NCI-H82 (cell line): ENCODE measurements around the gene EEF2KMT.
"Not testable (repeated sequence)": the region's sequence is repeated elsewhere in the genome, so short reads cannot be mapped to it uniquely, and the experiment has no call there.

Experiments
- DNase-seq: peaks from one replicate; lab custom pipeline; 2025; lab: John Stamatoyannopoulos, UW

EEF2KMT gene

GRCh38 chr16:5070431-5071186 lies 27.0 kb downstream of the EEF2KMT start:
- no peak for DNase-seq

GRCh38 chr16:5069854-5070253 lies 27.7 kb downstream of the EEF2KMT start:
- no peak for DNase-seq

- no peak for DNase-seq
These were observed 28.5 kb downstream of the EEF2KMT start for GRCh38 chr16:5069048-5069447.

- no peak for DNase-seq
These were observed 31.1 kb downstream of the EEF2KMT start for GRCh38 chr16:5066511-5066910.

- DNase-seq: no peak
These were observed 31.8 kb downstream of the EEF2KMT start, which contains the start of gene C16orf89 for GRCh38 chr16:5065813-5066212. C16orf89 (minus strand) TSS chr16:5065956; CDS start chr16:5065908, 48 bp downstream.

DNA sequence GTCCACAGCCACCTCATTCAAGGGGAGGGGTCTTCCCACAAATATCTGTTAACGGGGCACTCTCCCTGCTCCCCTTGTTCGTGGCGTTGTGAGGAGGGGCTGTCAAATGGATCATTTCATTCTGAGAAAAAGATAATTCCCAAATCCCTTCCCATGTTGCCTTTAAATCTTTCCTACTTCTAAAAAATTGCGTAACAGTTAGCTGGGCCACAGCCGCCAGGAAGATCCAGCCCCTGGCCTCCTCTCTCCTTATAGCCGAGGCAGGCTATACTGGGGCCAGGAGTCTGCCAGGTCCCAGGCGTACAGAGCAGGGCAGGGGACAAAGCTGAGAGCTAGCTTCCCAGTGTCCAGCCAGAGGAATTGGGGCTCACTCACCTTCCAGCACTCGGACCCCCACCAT lies 32.3 kb downstream of the EEF2KMT start:
- no peak for DNase-seq

- DNase-seq: no peak
These were observed 32.7 kb downstream of the EEF2KMT start for GRCh38 chr16:5064915-5065314.

DNA sequence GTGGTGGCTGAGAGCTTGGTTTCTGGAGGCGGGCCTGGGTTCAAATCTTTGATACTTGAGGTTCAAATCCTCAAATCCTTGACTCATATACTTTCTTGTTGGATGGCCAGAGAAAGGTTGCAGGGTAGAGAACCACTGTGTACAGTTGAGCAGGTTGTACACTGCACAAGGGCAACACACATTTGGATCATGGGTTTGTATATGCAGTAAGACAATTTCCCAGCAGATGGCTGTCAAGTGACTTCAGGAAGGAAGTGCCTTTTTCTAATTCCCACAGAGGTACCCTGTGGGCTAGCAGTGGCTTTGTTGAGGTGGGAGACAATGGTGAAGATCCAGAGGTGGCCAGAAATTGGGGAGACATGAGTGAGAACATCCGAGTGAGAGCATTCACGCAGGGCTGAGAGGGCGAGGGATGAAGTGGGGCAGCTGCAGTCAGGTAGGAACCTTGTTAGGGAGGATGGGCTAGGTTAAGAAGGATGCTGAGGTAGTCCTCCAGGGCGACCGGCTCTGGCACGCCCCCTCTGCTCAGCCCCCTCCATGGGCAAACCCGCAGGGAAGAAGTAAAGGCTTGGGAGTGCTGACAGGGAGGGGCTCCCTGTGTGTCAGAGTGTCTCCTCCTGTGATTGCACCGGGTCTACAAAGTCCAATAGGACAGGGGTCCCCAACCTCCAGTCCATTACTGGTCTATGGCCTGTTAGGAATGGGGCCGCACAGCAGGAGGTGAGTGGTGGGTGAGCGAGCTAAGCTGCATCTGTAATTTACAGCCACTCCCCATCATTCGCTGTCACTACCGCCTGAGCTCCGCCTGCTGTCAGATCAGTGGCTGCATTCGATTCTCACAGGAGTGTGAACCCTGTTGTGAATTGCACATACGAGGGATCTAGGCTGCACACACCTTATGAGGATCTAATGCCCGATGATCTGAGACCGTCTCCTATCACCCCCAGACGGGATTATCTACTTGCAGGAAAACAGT lies 34.5 kb downstream of the EEF2KMT start:
- DNase-seq: peak; percentile 28

DNA sequence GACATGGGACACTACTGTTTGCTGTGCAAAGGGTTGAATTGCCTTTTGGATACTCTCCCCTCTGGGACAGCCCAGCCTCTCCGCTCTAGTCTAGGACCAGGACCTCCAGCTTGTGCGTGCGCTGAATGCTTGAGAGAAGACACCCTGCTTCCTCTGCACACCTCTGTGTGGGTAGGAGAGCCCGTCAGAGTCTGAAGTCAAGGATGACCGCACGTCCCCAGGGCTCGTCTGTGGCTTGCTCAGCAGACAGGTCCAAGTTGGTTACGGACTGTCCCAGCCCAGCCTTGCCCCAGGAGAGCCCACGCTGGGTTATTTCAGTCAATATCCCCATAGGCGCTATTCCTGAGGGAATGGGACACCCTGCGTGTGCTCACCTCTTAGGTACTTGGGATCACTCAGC lies 35.5 kb downstream of the EEF2KMT start:
- DNase-seq: no peak

DNA sequence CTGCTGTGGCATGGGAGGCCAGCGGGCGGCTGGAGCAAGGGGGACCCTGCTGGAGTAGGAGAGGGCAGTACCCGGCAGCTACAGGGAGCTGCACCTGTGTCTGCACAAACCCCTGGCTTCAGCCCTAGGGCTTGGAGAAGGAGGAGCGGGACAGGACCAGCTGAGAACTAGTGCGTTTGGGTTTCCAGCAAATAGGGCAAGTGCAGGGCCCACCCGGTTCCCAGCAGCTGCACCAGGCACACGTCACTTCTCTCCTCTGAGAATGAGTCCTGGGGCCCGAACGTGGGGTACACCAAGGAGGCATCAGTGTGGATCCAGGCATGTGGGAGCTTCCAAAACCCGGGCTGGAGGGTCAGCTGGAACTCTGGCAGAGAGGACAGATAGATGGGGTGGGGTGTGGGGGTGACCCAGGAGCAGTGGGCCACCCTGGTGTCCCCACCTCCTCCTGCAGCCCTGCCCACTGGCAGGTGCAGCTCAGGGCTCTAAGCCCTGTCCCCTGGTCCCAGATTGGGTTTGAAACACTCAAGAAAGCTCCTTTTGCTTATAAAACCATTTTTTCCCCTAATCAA lies 37.4 kb downstream of the EEF2KMT start:
- no peak for DNase-seq

DNA sequence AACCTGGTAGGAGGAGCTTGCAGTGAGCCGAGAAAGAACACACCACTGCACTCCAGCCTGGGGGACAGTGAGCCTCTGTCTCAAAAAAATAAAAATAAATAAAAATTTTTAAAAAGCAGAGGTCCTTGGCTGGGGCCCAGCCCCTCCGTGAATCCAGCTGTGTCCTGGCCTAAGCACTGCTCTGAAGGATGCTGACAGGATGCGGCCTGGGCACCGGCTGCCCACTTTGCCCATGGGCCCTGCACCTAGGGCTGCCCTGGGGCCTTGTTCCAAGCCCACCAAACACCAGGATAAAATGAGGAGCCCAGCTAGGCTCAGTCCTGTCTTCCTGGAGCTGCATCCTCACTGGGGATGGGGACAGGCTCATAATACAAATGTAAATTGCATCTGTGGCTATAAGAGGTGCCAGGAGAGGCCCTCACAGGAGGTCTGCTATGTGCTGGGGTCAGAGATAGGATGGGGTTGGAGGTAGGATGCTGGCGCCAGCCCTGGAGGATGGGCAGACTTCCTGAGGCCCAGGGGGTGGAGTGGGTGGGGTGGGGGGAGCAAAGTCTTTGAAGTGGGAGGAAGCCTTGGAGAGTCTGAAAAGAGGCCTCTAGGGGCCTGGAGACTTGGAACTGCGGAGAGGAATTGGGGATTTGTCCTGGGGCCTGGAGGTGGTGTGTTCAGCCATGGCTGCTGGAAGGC lies 38.1 kb downstream of the EEF2KMT start:
- no peak for DNase-seq

- peak; percentile 45 for DNase-seq
These were observed 39.1 kb downstream of the EEF2KMT start for GRCh38 chr16:5058476-5058875.

- peak; percentile 75 for DNase-seq
These were observed 41.2 kb downstream of the EEF2KMT start for GRCh38 chr16:5056352-5056751.

DNA sequence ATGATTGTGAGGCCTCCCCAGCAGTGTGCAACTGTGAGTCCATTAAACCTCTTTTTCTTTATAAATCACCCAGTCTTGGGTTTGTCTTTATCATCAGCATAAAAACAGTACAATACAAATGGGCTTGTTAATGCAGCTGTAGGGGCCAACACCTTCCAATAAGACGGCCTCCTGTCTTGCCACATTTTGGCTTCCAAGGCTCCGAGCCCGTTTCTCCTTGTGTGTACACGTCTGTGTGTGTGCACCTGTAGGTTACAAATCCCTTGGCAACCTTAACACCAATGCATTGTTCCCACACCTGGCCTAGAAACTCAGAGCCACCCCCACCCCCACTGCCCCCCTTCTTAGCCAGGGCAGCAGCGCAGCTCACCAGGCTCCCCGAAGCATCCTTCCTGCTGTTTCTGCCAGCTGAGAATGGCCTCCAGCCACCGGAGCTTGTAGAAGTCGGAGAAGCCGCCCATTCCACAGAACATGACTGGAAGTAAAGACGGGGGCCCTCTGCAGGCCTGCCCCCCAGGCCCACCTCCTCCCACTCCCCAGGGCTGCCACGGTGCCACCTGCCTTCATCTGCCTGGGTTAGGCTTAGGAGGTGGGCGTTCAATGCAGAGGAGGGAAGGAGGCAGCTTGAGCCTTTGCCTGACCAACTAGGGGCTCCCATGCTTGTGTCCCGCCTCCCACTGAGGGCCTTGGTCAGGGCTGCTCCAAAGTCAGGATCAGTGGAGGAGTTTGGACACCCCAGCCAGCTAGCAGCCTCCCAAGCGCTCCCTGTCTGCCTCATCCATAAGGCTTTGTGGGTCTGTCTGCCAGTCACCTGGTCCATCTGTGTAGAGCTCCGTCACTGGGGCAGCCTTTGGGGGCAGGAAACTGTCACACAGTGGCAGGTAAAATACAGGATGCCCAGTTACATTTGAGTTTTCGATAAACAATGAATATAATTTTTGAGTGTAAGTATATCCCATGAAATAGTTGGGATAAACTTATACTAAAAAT lies 42.4 kb downstream of the EEF2KMT start:
- DNase-seq: no peak

- no peak for DNase-seq
These were observed 50.7 kb downstream of the EEF2KMT start for GRCh38 chr16:5046914-5047313.

DNA sequence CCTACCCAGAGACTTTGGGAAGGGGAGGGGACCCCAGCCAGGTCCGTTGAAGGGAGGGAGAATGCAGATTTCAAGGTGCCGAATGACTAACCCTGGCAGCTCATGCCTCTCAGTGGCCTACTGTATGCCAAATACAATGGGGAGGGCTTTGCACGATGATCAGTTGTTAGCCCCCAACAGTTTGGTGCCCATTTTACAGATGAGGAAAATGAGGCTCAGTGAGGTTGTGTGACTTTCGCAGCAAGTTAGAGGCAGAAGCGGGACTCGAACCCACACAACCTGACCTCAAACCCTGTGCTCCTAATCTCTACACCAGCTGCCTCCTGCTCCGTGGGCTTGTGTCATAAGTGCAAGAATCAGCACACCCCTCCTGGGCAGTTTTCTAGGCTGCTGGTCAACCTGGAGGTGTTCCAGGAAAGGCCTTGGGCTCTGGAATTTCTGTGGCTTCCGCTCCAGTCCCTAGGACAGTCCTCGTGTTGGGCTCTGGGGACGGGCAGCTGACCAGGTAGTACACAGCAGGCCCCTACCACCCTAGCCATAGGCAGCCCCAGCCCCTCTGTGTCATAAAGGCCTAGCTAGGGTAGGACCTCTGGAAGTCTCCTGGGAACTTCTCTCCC lies 52.0 kb downstream of the EEF2KMT start:
- DNase-seq: no peak

DNA sequence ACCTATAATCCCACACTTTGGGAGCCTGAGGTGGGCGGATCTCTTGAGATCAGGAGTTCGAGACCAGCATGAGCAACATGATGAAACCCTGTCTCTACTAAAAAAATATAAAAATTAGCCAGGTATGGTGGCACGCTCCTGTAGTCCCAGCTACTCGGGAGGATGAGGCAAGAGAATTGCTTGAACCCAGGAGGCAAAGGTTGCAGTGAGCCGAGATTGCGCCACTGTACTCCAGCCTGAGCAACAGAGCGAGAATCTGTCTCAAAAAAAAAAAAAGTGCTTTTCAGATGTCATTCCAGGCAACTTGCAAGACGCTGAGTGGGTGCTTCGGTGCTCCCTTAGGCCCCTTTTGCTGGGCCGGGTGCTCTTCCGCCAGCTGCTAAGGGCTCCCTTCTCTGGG lies 53.0 kb downstream of the EEF2KMT start:
- not testable (repeated sequence) for DNase-seq

DNA sequence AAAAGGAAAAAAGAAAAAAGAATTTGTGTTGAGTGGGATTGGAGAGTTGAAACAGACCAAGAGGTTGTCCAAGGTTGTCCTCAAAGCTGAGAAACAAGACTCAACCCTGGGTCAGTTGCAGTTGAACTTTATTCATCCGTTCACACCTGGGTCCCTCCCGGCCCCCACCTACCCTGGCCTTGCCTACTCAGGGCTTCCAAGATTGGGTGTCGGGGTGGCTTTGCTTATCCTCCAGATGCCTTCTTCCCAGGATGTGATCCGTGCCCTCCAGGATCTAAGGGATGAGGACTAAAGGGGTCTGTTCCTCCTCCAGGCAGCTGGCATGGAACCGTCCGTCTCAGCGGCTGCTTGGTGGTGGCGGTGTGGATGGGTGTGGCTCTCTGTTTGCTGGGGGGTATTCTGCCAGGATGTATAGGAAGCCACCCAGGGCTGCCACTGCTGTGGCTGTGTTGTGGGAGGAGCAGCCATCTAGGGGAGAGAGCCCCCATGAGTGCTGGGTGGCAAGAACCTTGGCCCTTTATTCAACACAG lies 53.5 kb downstream of the EEF2KMT start:
- DNase-seq: no peak

DNA sequence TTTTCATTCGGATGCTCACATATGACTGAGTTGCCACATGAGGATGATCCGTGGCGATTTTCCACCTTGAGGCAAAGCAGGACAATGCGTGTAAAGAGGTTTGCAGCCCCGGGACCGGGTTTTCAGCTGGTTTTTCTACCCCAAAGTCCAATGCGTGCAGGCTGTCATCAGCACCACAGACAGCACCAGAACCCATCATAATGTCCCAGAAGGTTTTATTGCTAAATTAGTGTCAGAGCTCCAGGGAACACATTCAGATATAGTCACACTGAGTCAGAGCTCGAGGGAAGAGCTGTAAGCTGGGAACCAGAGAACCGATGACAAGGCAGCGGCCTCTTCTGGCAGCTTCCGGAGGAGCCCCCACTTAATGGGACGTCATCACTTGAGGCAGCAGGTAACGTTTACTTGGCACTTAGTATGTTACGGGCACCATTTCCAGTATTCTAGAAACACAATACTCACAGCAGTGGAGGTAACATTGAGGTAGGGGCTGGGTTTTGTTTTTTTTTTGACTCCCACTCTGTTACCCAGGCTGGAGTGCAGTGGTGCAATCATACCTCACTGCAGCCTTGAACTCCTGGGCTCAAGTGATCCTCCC lies 54.9 kb downstream of the EEF2KMT start:
- peak; percentile 55 for DNase-seq
